Karpas-422 (cell line): ENCODE results near the gene MAP1LC3A. TPM values are rescaled to one million over a fixed set of nuclear protein-coding genes. Genes with fewer than 3 reads are reported as not detected.

ENCODE experiments used
- DNase-seq: peaks from one replicate; pipeline ENCODE4 v3.0.0-alpha.2; 2015
- H2AFZ ChIP-seq: fragments of 200-600 bp; sonication (generic); 2 replicates; pipeline ENCODE4 v1.6.1; 2014; ENCODE audit warnings: antibody characterized with exemption, low read length, mixed read lengths
- H3K27ac ChIP-seq: fragments of 200-600 bp; sonication (generic); 2 replicates; pipeline ENCODE4 v1.5.1; 2014; ENCODE audit warnings: mild to moderate bottlenecking, low read length, moderate library complexity
- H3K27me3 ChIP-seq: fragments of 200-600 bp; sonication (generic); 2 replicates; pipeline ENCODE4 v1.6.1; 2014; ENCODE audit warnings: low read length, mixed read lengths
- H3K36me3 ChIP-seq: fragments of 200-600 bp; sonication (generic); 2 replicates; pipeline ENCODE4 v1.6.1; 2014; ENCODE audit warnings: low read length, mixed read lengths; ENCODE audit not compliant: insufficient read depth
- H3K4me1 ChIP-seq: fragments of 200-600 bp; sonication (generic); 2 replicates; pipeline ENCODE4 v1.6.1; 2014; ENCODE audit warnings: mild to moderate bottlenecking, low read length, mixed read lengths
- H3K4me2 ChIP-seq: fragments of 200-600 bp; sonication (generic); 2 replicates; pipeline ENCODE4 v1.6.1; 2014; ENCODE audit warnings: low read length, low read depth, mild to moderate bottlenecking; ENCODE audit not compliant: poor library complexity, severe bottlenecking
- H3K4me3 ChIP-seq: fragments of 200-600 bp; sonication (generic); 2 replicates; pipeline ENCODE4 v1.5.1; 2014; ENCODE audit warnings: mild to moderate bottlenecking, antibody characterized with exemption, low read length, mixed read lengths
- H3K79me2 ChIP-seq: fragments of 200-600 bp; sonication (generic); 2 replicates; pipeline ENCODE4 v1.6.1; 2014; ENCODE audit warnings: mild to moderate bottlenecking, low read length, mixed read lengths
- H3K9ac ChIP-seq: fragments of 200-600 bp; sonication (generic); 2 replicates; pipeline ENCODE4 v1.6.0; 2014; ENCODE audit warnings: low read length
- H3K9me2 ChIP-seq: fragments of 200-600 bp; sonication (generic), shearing (Covaris generic); replicated peaks from 2 replicates; pipeline ENCODE4 v1.6.0; 2014; ENCODE audit warnings: mild to moderate bottlenecking, low read length, moderate library complexity; ENCODE audit not compliant: insufficient read depth
- H3K9me3 ChIP-seq: fragments of 300-700, 200-600 bp; sonication (generic); 2 replicates; pipeline ENCODE4 v1.6.1; 2014; ENCODE audit warnings: low read length, mixed read lengths
- H4K20me1 ChIP-seq: fragments of 200-600 bp; sonication (generic); 2 replicates; pipeline ENCODE4 v1.6.1; 2014; ENCODE audit warnings: mild to moderate bottlenecking, antibody characterized with exemption, low read length, low read depth; ENCODE audit not compliant: insufficient read depth
- total RNA-seq: library from RNA; depleted of rRNA; stranded (reverse); fragments of >200 nt; shearing (Covaris generic); gene quantifications from 2 replicates; pipeline ENCODE4 v1.2.3, GENCODE V29; 2014; ENCODE audit warnings: low replicate concordance

Gene MAP1LC3A
- total RNA-seq, 1 experiment from 2014 or later = 13.8 TPM

GRCh38 chr20:34525342-34525708, 33.2 kb upstream of the MAP1LC3A start:
- Histone ChIP-seq H2AFZ (no peak overlapping the region), H3K79me2 (peaks cover 57% of the 10 kb centered on the region), H3K9me3 (no peaks in the 10 kb centered on the region), H3K27me3 (no peaks in the 10 kb centered on the region), H3K4me1 (no peaks in the 10 kb centered on the region), H3K27ac (no peak overlapping the region), H3K4me3 (no peak overlapping the region), H3K36me3 (peaks cover 21% of the 10 kb centered on the region; the same call in 1 of the 2 replicates), H3K9me2 (no peaks in the 10 kb centered on the region), H3K9ac (no peak overlapping the region), H3K4me2 (no peak overlapping the region), H4K20me1 (no peaks in the 10 kb centered on the region; the same call in 1 of the 2 replicates)
- no peak for DNase-seq

- H3K4me2 ChIP-seq = no peak overlapping the region
- H3K36me3 ChIP-seq = peaks cover 21% of the 10 kb centered on the region; the same call in 1 of the 2 replicates
- no peak overlapping the region for H2AFZ ChIP-seq
- no peaks in the 10 kb centered on the region for H3K27me3 ChIP-seq
- H3K9ac ChIP-seq = no peak overlapping the region
- H3K4me1 ChIP-seq = no peaks in the 10 kb centered on the region
- no peak for DNase-seq
- no peaks in the 10 kb centered on the region for H3K9me3 ChIP-seq
- no peaks in the 10 kb centered on the region for H3K9me2 ChIP-seq
- H3K79me2 ChIP-seq = peaks cover 52% of the 10 kb centered on the region
- H3K27ac ChIP-seq = no peak overlapping the region
- H3K4me3 ChIP-seq = no peak overlapping the region
- H4K20me1 ChIP-seq = no peaks in the 10 kb centered on the region; the same call in 1 of the 2 replicates
Measured at GRCh38 chr20:34525709-34526416, 32.7 kb upstream of the MAP1LC3A start.

- Histone ChIP-seq H3K9me3 (no peaks in the 10 kb centered on the region), H3K27me3 (no peaks in the 10 kb centered on the region), H3K4me2 (no peak overlapping the region), H3K36me3 (peaks cover 21% of the 10 kb centered on the region; the same call in 1 of the 2 replicates), H3K9me2 (no peaks in the 10 kb centered on the region), H2AFZ (no peak overlapping the region), H3K4me1 (no peaks in the 10 kb centered on the region), H4K20me1 (no peaks in the 10 kb centered on the region; the same call in 1 of the 2 replicates), H3K4me3 (no peak overlapping the region), H3K27ac (no peak overlapping the region), H3K79me2 (peaks cover 46% of the 10 kb centered on the region), H3K9ac (no peak overlapping the region)
- DNase-seq = no peak
Measured at GRCh38 chr20:34526466-34526865, 32.1 kb upstream of the MAP1LC3A start.

- Histone ChIP-seq H3K4me1 (no peaks in the 10 kb centered on the region), H2AFZ (no peak overlapping the region), H3K27me3 (no peaks in the 10 kb centered on the region), H4K20me1 (no peaks in the 10 kb centered on the region; the same call in 1 of the 2 replicates), H3K9ac (no peak overlapping the region), H3K9me3 (no peaks in the 10 kb centered on the region), H3K4me2 (no peak overlapping the region), H3K27ac (no peak overlapping the region), H3K9me2 (no peaks in the 10 kb centered on the region), H3K36me3 (peaks cover 21% of the 10 kb centered on the region; the same call in 1 of the 2 replicates), H3K4me3 (no peak overlapping the region), H3K79me2 (peaks cover 40% of the 10 kb centered on the region)
- no peak for DNase-seq
Measured at GRCh38 chr20:34527016-34527415, 31.5 kb upstream of the MAP1LC3A start.

GRCh38 chr20:34528921-34529297, 29.6 kb upstream of the MAP1LC3A start:
- Histone ChIP-seq H3K9me2 (no peaks in the 10 kb centered on the region), H3K4me2 (no peak overlapping the region), H3K9me3 (no peaks in the 10 kb centered on the region), H3K79me2 (peaks cover 22% of the 10 kb centered on the region), H4K20me1 (no peaks in the 10 kb centered on the region; the same call in 1 of the 2 replicates), H3K4me1 (no peaks in the 10 kb centered on the region), H3K27me3 (no peaks in the 10 kb centered on the region), H3K36me3 (peaks cover 21% of the 10 kb centered on the region; the same call in 1 of the 2 replicates), H3K9ac (no peak overlapping the region), H2AFZ (no peak overlapping the region), H3K4me3 (no peak overlapping the region), H3K27ac (no peak overlapping the region)
- no peak for DNase-seq

- Histone ChIP-seq H3K36me3 (peaks cover 24% of the 10 kb centered on the region; the same call in 1 of the 2 replicates), H2AFZ (no peak overlapping the region), H3K4me1 (no peaks in the 10 kb centered on the region), H3K9me2 (no peaks in the 10 kb centered on the region), H3K4me3 (no peak overlapping the region), H3K9me3 (no peaks in the 10 kb centered on the region), H3K9ac (no peak overlapping the region), H3K27ac (no peak overlapping the region), H3K4me2 (no peak overlapping the region), H3K79me2 (peaks cover 14% of the 10 kb centered on the region), H4K20me1 (no peaks in the 10 kb centered on the region; the same call in 1 of the 2 replicates), H3K27me3 (no peaks in the 10 kb centered on the region)
- no peak for DNase-seq
Measured at GRCh38 chr20:34529742-34530141, 28.8 kb upstream of the MAP1LC3A start.

- H3K9me2 ChIP-seq = no peaks in the 10 kb centered on the region
- no peak overlapping the region for H3K27ac ChIP-seq
- no peak overlapping the region for H3K4me3 ChIP-seq
- H3K27me3 ChIP-seq = no peaks in the 10 kb centered on the region
- no peaks in the 10 kb centered on the region for H3K4me1 ChIP-seq
- no peak overlapping the region for H3K4me2 ChIP-seq
- H2AFZ ChIP-seq = no peak overlapping the region
- peaks cover 8% of the 10 kb centered on the region for H3K79me2 ChIP-seq
- no peaks in the 10 kb centered on the region for H3K9me3 ChIP-seq
- no peaks in the 10 kb centered on the region for H4K20me1 ChIP-seq
- H3K36me3 ChIP-seq = peaks cover 25% of the 10 kb centered on the region; the same call in 1 of the 2 replicates
- H3K9ac ChIP-seq = no peak overlapping the region
- DNase-seq = no peak
Measured at GRCh38 chr20:34530342-34530741, 28.2 kb upstream of the MAP1LC3A start.

GRCh38 chr20:34531608-34532265, 26.8 kb upstream of the MAP1LC3A start:
- DNase-seq = no peak
- H3K9me3 ChIP-seq = no peaks in the 10 kb centered on the region

More at GRCh38 chr20:34531608-34532265, 26.8 kb upstream of the MAP1LC3A start:
- Histone ChIP-seq H3K27ac (no peak overlapping the region), H3K36me3 (peaks cover 23% of the 10 kb centered on the region; the same call in 1 of the 2 replicates), H4K20me1 (no peaks in the 10 kb centered on the region), H2AFZ (no peak overlapping the region), H3K79me2 (no peaks in the 10 kb centered on the region), H3K4me1 (no peaks in the 10 kb centered on the region), H3K9me2 (no peaks in the 10 kb centered on the region), H3K4me2 (no peak overlapping the region), H3K27me3 (no peaks in the 10 kb centered on the region), H3K9ac (no peak overlapping the region), H3K4me3 (no peak overlapping the region)
